Fibroblast of lung (primary cell): ENCODE measurements around the gene SIDT2. TPM values are rescaled to one million over a fixed set of nuclear protein-coding genes. Genes with fewer than 3 reads are reported as not detected.

Experiments used
- DNase-seq, 2 donors: peaks; one replicate each; pipeline versions ENCODE4 v3.0.0 to v3.0.0-alpha.2; 2010; ENCODE audit warnings: low read depth in 2 of 2
- H2AFZ ChIP-seq: 2 replicates; pipeline ENCODE4 v1.5.1; 2012; ENCODE audit warnings: low read length, control low read depth, inconsistent platforms
- H3K27ac ChIP-seq: 2 replicates; pipeline ENCODE4 v1.5.1; 2011; ENCODE audit warnings: low read length, control low read depth; ENCODE audit not compliant: insufficient read depth
- H3K27me3 ChIP-seq: 2 replicates; pipeline ENCODE4 v1.5.1; 2011; ENCODE audit warnings: mild to moderate bottlenecking, low read length; ENCODE audit not compliant: control insufficient read depth, insufficient read depth
- H3K36me3 ChIP-seq: 2 replicates; pipeline ENCODE4 v1.5.1; 2011; ENCODE audit warnings: low read length; ENCODE audit not compliant: control insufficient read depth, insufficient read depth
- H3K4me1 ChIP-seq: 2 replicates; pipeline ENCODE4 v1.5.1; 2011; ENCODE audit warnings: low read length; ENCODE audit not compliant: control insufficient read depth, insufficient read depth; ENCODE audit errors: extremely low read depth
- H3K4me2 ChIP-seq: 2 replicates; pipeline ENCODE4 v1.5.1; 2011; ENCODE audit warnings: low read length, control low read depth; ENCODE audit not compliant: insufficient read depth; ENCODE audit errors: extremely low read depth
- H3K4me3 ChIP-seq, 4 experiments: fragments of 200-600 bp in 1 of 4; sonication (generic) in 1 of 4; replicated peaks in 1 of 4; 2 replicates each; pipeline ENCODE4 v1.5.1; 2011 to 2016; ENCODE audit warnings: low read length in 4 of 4, low read depth in 3 of 4, mild to moderate bottlenecking in 3 of 4, control low read depth in 2 of 4, inconsistent platforms in 1 of 4, mixed read lengths in 1 of 4; ENCODE audit not compliant: insufficient read depth in 1 of 4; ENCODE audit errors: control extremely low read depth in 1 of 4
- H3K79me2 ChIP-seq: 2 replicates; pipeline ENCODE4 v1.5.1; 2012; ENCODE audit warnings: mild to moderate bottlenecking, low read length, inconsistent platforms; ENCODE audit not compliant: control insufficient read depth, insufficient read depth
- H3K9ac ChIP-seq: 2 replicates; pipeline ENCODE4 v1.5.1; 2011; ENCODE audit warnings: mild to moderate bottlenecking, low read length, control low read depth; ENCODE audit not compliant: insufficient read depth
- H3K9me3 ChIP-seq: 2 replicates; pipeline ENCODE4 v1.5.1; 2012; ENCODE audit warnings: low read depth, low read length; ENCODE audit not compliant: control insufficient read depth, insufficient read depth
- H4K20me1 ChIP-seq: 2 replicates; pipeline ENCODE4 v1.5.1; 2011; ENCODE audit warnings: low read length; ENCODE audit not compliant: control insufficient read depth, insufficient read depth; ENCODE audit errors: extremely low read depth
- CTCF ChIP-seq, 2 donors: IDR thresholded peaks in 1 of 2; conservative IDR thresholded peaks in 1 of 2; 1 replicate in 1 of 2; 2 replicates in 1 of 2; pipeline ENCODE4 v1.5.1; 2011 to 2012; ENCODE audit warnings: low read length in 2 of 2, control low read depth in 1 of 2, inconsistent platforms in 1 of 2, low read depth in 1 of 2, mild to moderate bottlenecking in 1 of 2
- EZH2 ChIP-seq: IDR thresholded peaks from 2 replicates; pipeline ENCODE4 v1.5.1; 2012; ENCODE audit warnings: low read length, control low read depth, mild to moderate bottlenecking; ENCODE audit errors: missing control alignments
- polyA plus RNA-seq, 2 donors: library from polyadenylated mRNA; depleted of rRNA in 1 of 2; stranded (reverse) in 1 of 2; unstranded in 1 of 2; fragments of >200 nt; gene quantifications; 2 replicates each; pipeline ENCODE4 v1.2.1, GENCODE V29; 2011 to 2012; ENCODE audit warnings: missing spikeins in 1 of 2
- total RNA-seq: library from RNA; depleted of rRNA; stranded (reverse); fragments of >200 nt; gene quantifications from 2 replicates; pipeline ENCODE4 v1.2.1, GENCODE V29; 2014

The SIDT2 gene
- total and polyA plus RNA-seq, 2 donors (not counting 1 experiment from before 2014, with no cell fraction given): 23.5 to 27.2 TPM

- peak within 1 kb of the TSS; percentile 86 for H3K9ac ChIP-seq
- peak within 1 kb of the TSS; percentile 92 for H3K27ac ChIP-seq
- peak within 1 kb of the TSS; percentile 97 for H3K4me2 ChIP-seq
- peaks cover 35% of the 10 kb centered on the region for H3K79me2 ChIP-seq
- DNase-seq: no peak
- peak within 1 kb of the TSS; percentile 89 to 99 (median 94) for H3K4me3 ChIP-seq
- H3K9me3 ChIP-seq: no peaks in the 10 kb centered on the region
- H3K36me3 ChIP-seq: peaks cover 16% of the 10 kb centered on the region
- peaks cover 2% of the 10 kb centered on the region for H3K4me1 ChIP-seq
- H4K20me1 ChIP-seq: no peaks in the 10 kb centered on the region
- H3K27me3 ChIP-seq: no peaks in the 10 kb centered on the region
- peak within 1 kb of the TSS; percentile 88 for H2AFZ ChIP-seq
- TF ChIP-seq CTCF (conservative IDR thresholded peaks at IDR 0.05 in 1 of 2, IDR thresholded peaks at IDR 0.05 in 1 of 2; ENCODE audit: low read depth in 1 of 2, low read length in 2 of 2) (no peak), EZH2 (no peak)
These were observed 53.2 kb downstream of the SIDT2 start, which contains the start of gene PCSK7 for GRCh38 chr11:117231842-117232091. PCSK7 (minus strand) TSS chr11:117232073; CDS start chr11:117229844, 2,229 bp downstream.

GRCh38 chr11:117232092-117232878, 53.7 kb downstream of the SIDT2 start, which contains the start of gene RNF214:
RNF214 (plus strand) TSS chr11:117232671; CDS start chr11:117234273, 1,602 bp downstream.
- Histone ChIP-seq H3K9me3 (no peaks in the 10 kb centered on the region), H3K4me2 (peak within 1 kb of the TSS; percentile 97), H3K27me3 (no peaks in the 10 kb centered on the region), H3K4me1 (peaks cover 2% of the 10 kb centered on the region), H3K36me3 (peaks cover 14% of the 10 kb centered on the region), H2AFZ (peak within 1 kb of the TSS; percentile 88), H3K79me2 (peaks cover 35% of the 10 kb centered on the region), H3K27ac (peak within 1 kb of the TSS; percentile 92), H3K9ac (peak within 1 kb of the TSS; percentile 86), H4K20me1 (no peaks in the 10 kb centered on the region), H3K4me3 (peak within 1 kb of the TSS; percentile 89 to 99 (median 94))
- DNase-seq: peak; percentile 64
- TF ChIP-seq CTCF (conservative IDR thresholded peaks at IDR 0.05 in 1 of 2, IDR thresholded peaks at IDR 0.05 in 1 of 2; ENCODE audit: low read depth in 1 of 2, low read length in 2 of 2) (peak; percentile 42 to 70), EZH2 (no peak)

- Histone ChIP-seq H3K27ac (peak overlapping the region; percentile 38), H3K4me1 (peaks cover 2% of the 10 kb centered on the region), H3K36me3 (peaks cover 13% of the 10 kb centered on the region), H2AFZ (no peak overlapping the region), H3K4me2 (peak overlapping the region; percentile 97), H3K9me3 (no peaks in the 10 kb centered on the region), H3K27me3 (no peaks in the 10 kb centered on the region), H3K4me3 (peak overlapping the region; percentile 46 to 99 (median 72)), H3K79me2 (peaks cover 35% of the 10 kb centered on the region), H4K20me1 (no peaks in the 10 kb centered on the region), H3K9ac (peak overlapping the region; percentile 66)
- TF ChIP-seq EZH2 (no peak), CTCF (conservative IDR thresholded peaks at IDR 0.05 in 1 of 2, IDR thresholded peaks at IDR 0.05 in 1 of 2; ENCODE audit: low read depth in 1 of 2, low read length in 2 of 2) (no peak)
- no peak for DNase-seq
These were observed 54.4 kb downstream of the SIDT2 start for GRCh38 chr11:117232911-117233409.
